HG03045 (cell line): ENCODE data around the gene EEIG1.

Experiments
- ATAC-seq: cut with Tn5 transposase; IDR thresholded peaks from one replicate; pipeline ENCODE4 v1.9.1; 2021; ENCODE audit warnings: mild to moderate bottlenecking, moderate library complexity; ENCODE audit not compliant: unreplicated experiment

The EEIG1 gene

GRCh38 chr9:127975376-127976315 lies 5.1 kb downstream of the EEIG1 start:
- ATAC-seq, result no peak

- ATAC-seq, result no peak
These were observed 6.0 kb downstream of the EEIG1 start for GRCh38 chr9:127974769-127975261.

- no peak for ATAC-seq
These were observed 6.6 kb downstream of the EEIG1 start for GRCh38 chr9:127974001-127974768.

GRCh38 chr9:127973169-127974000 lies 7.4 kb downstream of the EEIG1 start:
- ATAC-seq, result no peak

GRCh38 chr9:127972236-127972871 lies 8.4 kb downstream of the EEIG1 start:
- no peak for ATAC-seq

GRCh38 chr9:127971357-127972235 lies 9.2 kb downstream of the EEIG1 start:
- no peak for ATAC-seq

GRCh38 chr9:127970401-127971313 lies 10.1 kb downstream of the EEIG1 start:
- peak; percentile 67 for ATAC-seq

- no peak for ATAC-seq
These were observed 11.9 kb downstream of the EEIG1 start for GRCh38 chr9:127968700-127969383.

GRCh38 chr9:127968042-127968441 lies 12.7 kb downstream of the EEIG1 start:
- ATAC-seq, result no peak

- no peak for ATAC-seq
These were observed 13.5 kb downstream of the EEIG1 start for GRCh38 chr9:127967151-127967809.

GRCh38 chr9:127966416-127967150 lies 14.2 kb downstream of the EEIG1 start:
- ATAC-seq, result no peak

GRCh38 chr9:127965953-127966352 lies 14.8 kb downstream of the EEIG1 start:
- ATAC-seq, result no peak

- no peak for ATAC-seq
These were observed 17.3 kb downstream of the EEIG1 start for GRCh38 chr9:127963359-127964064.

- ATAC-seq, result no peak
These were observed 17.8 kb downstream of the EEIG1 start for GRCh38 chr9:127963041-127963358.

GRCh38 chr9:127962278-127962677 lies 18.5 kb downstream of the EEIG1 start:
- ATAC-seq, result no peak

- ATAC-seq, result no peak
These were observed 19.1 kb downstream of the EEIG1 start for GRCh38 chr9:127961613-127962155.
